Tibial nerve (tissue), 4 donors: ENCODE results near the gene USP24. TPM values are rescaled to one million over a fixed set of nuclear protein-coding genes. Genes with fewer than 3 reads are reported as not detected.
A peak's percentile ranks its signal among the peaks of the same experiment; 100 is the strongest.

ENCODE experiments used
- DNase-seq, 2 donors: peaks; one replicate each; pipeline ENCODE4 v3.0.0-alpha.2; 2019; ENCODE audit warnings: low spot score in 2 of 2
- H3K27ac ChIP-seq, 4 donors: fragments of 200-600 bp; sonication (generic) in 3 of 4; one replicate each; pipeline ENCODE4 v1.5.1; 2017 to 2019; ENCODE audit warnings: mild to moderate bottlenecking in 1 of 4
- H3K27me3 ChIP-seq, 2 donors: fragments of 200-600 bp; sonication (generic) in 1 of 2; one replicate each; pipeline versions ENCODE4 v1.5.1 to v1.6.0; 2017 to 2019
- H3K36me3 ChIP-seq, 3 donors: fragments of 200-600 bp; sonication (generic); one replicate each; pipeline ENCODE4 v1.5.1; 2018 to 2019
- H3K4me1 ChIP-seq, 4 donors: fragments of 200-600 bp; sonication (generic) in 3 of 4; one replicate each; pipeline ENCODE4 v1.5.1; 2017 to 2019
- H3K4me3 ChIP-seq, 4 donors: fragments of 200-600 bp; sonication (generic) in 3 of 4; one replicate each; pipeline ENCODE4 v1.5.1; 2017 to 2019; ENCODE audit warnings: mild to moderate bottlenecking in 1 of 4, moderate library complexity in 1 of 4
- H3K9me3 ChIP-seq, 4 donors: fragments of 200-600 bp; sonication (generic) in 3 of 4; one replicate each; pipeline ENCODE4 v1.5.1; 2017 to 2019
- CTCF ChIP-seq, 5 experiments: fragments of 200-600 bp in 3 of 5; fragments of 450-650 bp in 2 of 5; sonication (generic) in 3 of 5; IDR thresholded peaks; one replicate each; pipeline ENCODE4 v1.5.1; 2016 to 2019; ENCODE audit warnings: antibody characterized with exemption in 5 of 5, mild to moderate bottlenecking in 3 of 5, moderate library complexity in 2 of 5
- EP300 ChIP-seq, 2 donors: sonication (generic); formaldehyde crosslinking; IDR thresholded peaks; one replicate each; pipeline ENCODE4 v1.6.1; 2017; ENCODE audit warnings: antibody characterized with exemption in 2 of 2, mild to moderate bottlenecking in 1 of 2
- POLR2A ChIP-seq, 2 donors: fragments of 450-650 bp; IDR thresholded peaks; one replicate each; pipeline ENCODE4 v1.6.1; 2017; ENCODE audit warnings: antibody characterized with exemption in 2 of 2, mild to moderate bottlenecking in 2 of 2, moderate library complexity in 2 of 2
- WGBS, 2 donors: methylation state at CpG; one replicate each; pipeline ENCODE4 v1.1.5; 2018; 5-methylcytosine and 5-hydroxymethylcytosine counted together
- total RNA-seq, 4 donors: library from RNA; depleted of rRNA; stranded (reverse); fragments of >200 nt; gene quantifications; one replicate each; pipeline ENCODE4 v1.1.0, GENCODE V29; 2016

USP24 gene
- total RNA-seq, 4 donors from 2014 or later = 46.8 to 63.8 (median 55.7) TPM

GRCh38 chr1:55216096-55216495 lies 932 bp upstream of the USP24 start:
- DNase-seq = no peak
- Histone ChIP-seq H3K27ac (peak overlapping the region; percentile 85 to 98 (median 95)), H3K36me3 (no peaks in the 10 kb centered on the region), H3K27me3 (no peaks in the 10 kb centered on the region), H3K9me3 (no peaks in the 10 kb centered on the region), H3K4me1 (peaks cover 0 to 54% (median 28%) of the 10 kb centered on the region in 4 donors), H3K4me3 (peak overlapping the region; percentile 43 to 96 (median 74))
- 20 to 27% methylated on average over 9 of the region's 9 CpGs for WGBS, 2 donors
- no peak for TF ChIP-seq CTCF (IDR thresholded peaks at IDR 0.05)
- no peak for TF ChIP-seq POLR2A (IDR thresholded peaks at IDR 0.05)
- TF ChIP-seq EP300 (IDR thresholded peaks at IDR 0.05) = no peak

- no peak for DNase-seq
- H3K36me3 ChIP-seq = no peaks in the 10 kb centered on the region
- peak overlapping the region; percentile 43 to 96 (median 74) for H3K4me3 ChIP-seq
- peaks cover 0 to 66% (median 36%) of the 10 kb centered on the region in 4 donors for H3K4me1 ChIP-seq
- TF ChIP-seq POLR2A (IDR thresholded peaks at IDR 0.05) (no peak), EP300 (IDR thresholded peaks at IDR 0.05) (no peak), CTCF (IDR thresholded peaks at IDR 0.05) (peak in 1 of 5 experiments; percentile 8)
- H3K9me3 ChIP-seq = no peaks in the 10 kb centered on the region
- H3K27me3 ChIP-seq = no peaks in the 10 kb centered on the region
- WGBS, 2 donors = 0% methylated on average over 3 to 6 of the region's 29 CpGs
- peak overlapping the region; percentile 85 to 98 (median 95) for H3K27ac ChIP-seq
These were observed 300 bp downstream of the USP24 start for GRCh38 chr1:55214934-55215193.

- DNase-seq = peak; percentile 17 to 23
- H3K27ac ChIP-seq = peak overlapping the region; percentile 85 to 98 (median 95)
- WGBS, 2 donors = 1 to 2% methylated on average over 21 to 43 of the region's 46 CpGs
- H3K9me3 ChIP-seq = no peaks in the 10 kb centered on the region
- H3K36me3 ChIP-seq = no peaks in the 10 kb centered on the region
- H3K27me3 ChIP-seq = no peaks in the 10 kb centered on the region
- TF ChIP-seq EP300 (IDR thresholded peaks at IDR 0.05) (no peak), CTCF (IDR thresholded peaks at IDR 0.05) (no peak), POLR2A (IDR thresholded peaks at IDR 0.05) (no peak)
- peaks cover 0 to 71% (median 38%) of the 10 kb centered on the region in 4 donors for H3K4me1 ChIP-seq
- H3K4me3 ChIP-seq = peak overlapping the region; percentile 43 to 96 (median 74)
These were observed 791 bp downstream of the USP24 start for GRCh38 chr1:55214212-55214933.

GRCh38 chr1:55213885-55214211 lies 1.3 kb downstream of the USP24 start:
- no peak for DNase-seq
- peaks cover 0 to 76% (median 39%) of the 10 kb centered on the region in 4 donors for H3K4me1 ChIP-seq
- WGBS, 2 donors = 16 to 19% methylated on average over 7 of the region's 7 CpGs

More at GRCh38 chr1:55213885-55214211, 1.3 kb downstream of the USP24 start:
- Histone ChIP-seq H3K9me3 (no peaks in the 10 kb centered on the region), H3K36me3 (no peaks in the 10 kb centered on the region), H3K27me3 (no peaks in the 10 kb centered on the region), H3K4me3 (peak overlapping the region; percentile 43 to 96 (median 74)), H3K27ac (peak overlapping the region; percentile 85 to 98 (median 95))
- TF ChIP-seq EP300 (IDR thresholded peaks at IDR 0.05) (no peak), POLR2A (IDR thresholded peaks at IDR 0.05) (no peak), CTCF (IDR thresholded peaks at IDR 0.05) (no peak)
